Germinal center (tissue), 1 donor: ENCODE results near the gene CYP26B1.

Source experiments
- DNase-seq: peaks from one replicate; pipeline ENCODE4 v3.0.0; 2012; ENCODE audit warnings: mixed read lengths, low spot score

Gene CYP26B1

GRCh38 chr2:72141032-72141645, 6.5 kb downstream of the CYP26B1 start:
- no peak for DNase-seq

- no peak for DNase-seq
Measured at GRCh38 chr2:72140621-72140960, 7.1 kb downstream of the CYP26B1 start.

GRCh38 chr2:72139874-72140620, 7.6 kb downstream of the CYP26B1 start:
- DNase-seq = no peak

GRCh38 chr2:72139471-72139873, 8.2 kb downstream of the CYP26B1 start:
- no peak for DNase-seq

GRCh38 chr2:72138921-72139381, 8.7 kb downstream of the CYP26B1 start:
- DNase-seq = no peak

- DNase-seq = no peak
Measured at GRCh38 chr2:72138011-72138881, 9.4 kb downstream of the CYP26B1 start.

- DNase-seq = peak; percentile 69
Measured at GRCh38 chr2:72137498-72138010, 10.1 kb downstream of the CYP26B1 start.

GRCh38 chr2:72136933-72137497, 10.6 kb downstream of the CYP26B1 start:
- DNase-seq = no peak

GRCh38 chr2:72136331-72136730, 11.3 kb downstream of the CYP26B1 start:
- DNase-seq = no peak

GRCh38 chr2:72135921-72136320, 11.7 kb downstream of the CYP26B1 start:
- DNase-seq = no peak

- no peak for DNase-seq
Measured at GRCh38 chr2:72134997-72135800, 12.5 kb downstream of the CYP26B1 start.

- no peak for DNase-seq
Measured at GRCh38 chr2:72134408-72134996, 13.2 kb downstream of the CYP26B1 start.

- DNase-seq = no peak
Measured at GRCh38 chr2:72133721-72134407, 13.8 kb downstream of the CYP26B1 start.

- no peak for DNase-seq
Measured at GRCh38 chr2:72132981-72133720, 14.5 kb downstream of the CYP26B1 start.

GRCh38 chr2:72131916-72132841, 15.5 kb downstream of the CYP26B1 start:
- no peak for DNase-seq

GRCh38 chr2:72131371-72131891, 16.2 kb downstream of the CYP26B1 start:
- DNase-seq = no peak

- DNase-seq = no peak
Measured at GRCh38 chr2:72130659-72131360, 16.9 kb downstream of the CYP26B1 start.
